Amygdala (tissue), 56 donors: ENCODE data around the gene CPT1B.
A peak's percentile ranks its signal among the peaks of the same experiment; 100 is the strongest.

Experiments used
- DNase-seq, 56 donors: peaks; one replicate each; lab custom pipeline; 2025; lab: John Stamatoyannopoulos, UW

Gene CPT1B

DNA sequence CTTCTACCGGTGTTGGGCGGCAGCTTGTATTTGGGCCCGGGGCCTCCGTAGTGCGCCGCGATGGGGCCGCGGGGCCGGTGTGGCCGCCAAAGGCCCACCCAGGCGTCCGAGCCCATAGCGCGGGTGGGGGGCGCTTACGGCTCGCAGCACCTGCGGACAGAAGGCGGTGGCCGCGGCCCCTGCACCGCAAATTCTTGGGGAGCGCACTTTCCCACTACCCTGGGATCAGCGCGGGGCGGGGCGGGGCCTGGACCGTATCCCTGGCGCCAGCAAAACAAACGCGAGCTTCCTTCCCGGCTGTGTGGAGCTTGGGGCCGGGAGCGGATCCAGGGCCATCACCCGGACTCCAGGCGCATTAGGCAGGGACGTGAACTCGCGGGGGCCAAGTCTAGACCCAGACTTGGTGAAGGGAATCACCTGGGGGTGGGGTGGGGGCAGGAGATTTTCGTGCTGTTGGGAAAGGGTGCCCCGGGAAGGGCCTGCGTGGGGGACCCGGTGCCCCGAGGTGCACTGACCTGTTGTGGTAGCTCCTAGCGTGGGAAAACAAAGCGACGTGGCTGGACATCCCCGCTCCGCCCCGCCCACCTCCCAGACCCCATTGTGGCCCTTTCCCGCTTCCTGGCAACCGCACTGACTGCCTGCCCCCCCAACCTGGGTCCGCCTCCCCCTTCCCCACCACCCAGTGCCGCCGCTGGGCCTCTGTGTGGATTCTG, 46.1 kb downstream of the CPT1B start:
- no peak for DNase-seq

DNA sequence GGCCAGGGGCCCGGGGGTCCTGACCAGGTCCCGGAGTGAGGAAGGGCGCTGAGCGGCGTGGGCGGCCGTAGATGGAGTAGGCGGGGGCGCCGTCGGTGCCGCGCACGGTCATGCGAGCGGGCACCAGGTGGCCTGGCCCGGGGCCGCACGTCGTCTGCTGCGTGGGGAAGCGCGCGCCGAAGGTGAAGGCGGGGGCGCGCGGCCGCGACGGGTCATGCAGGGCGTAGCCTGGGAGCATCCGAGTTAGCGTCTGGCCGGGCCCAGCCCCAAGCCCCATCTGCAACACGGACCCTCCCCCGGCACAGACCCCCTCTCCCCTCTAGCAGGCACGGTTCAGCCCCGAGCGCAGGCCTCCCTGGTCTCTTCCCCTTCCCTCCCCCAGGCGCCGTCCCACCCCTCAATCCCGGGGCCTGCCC, 46.7 kb downstream of the CPT1B start:
- no peak for DNase-seq

DNA sequence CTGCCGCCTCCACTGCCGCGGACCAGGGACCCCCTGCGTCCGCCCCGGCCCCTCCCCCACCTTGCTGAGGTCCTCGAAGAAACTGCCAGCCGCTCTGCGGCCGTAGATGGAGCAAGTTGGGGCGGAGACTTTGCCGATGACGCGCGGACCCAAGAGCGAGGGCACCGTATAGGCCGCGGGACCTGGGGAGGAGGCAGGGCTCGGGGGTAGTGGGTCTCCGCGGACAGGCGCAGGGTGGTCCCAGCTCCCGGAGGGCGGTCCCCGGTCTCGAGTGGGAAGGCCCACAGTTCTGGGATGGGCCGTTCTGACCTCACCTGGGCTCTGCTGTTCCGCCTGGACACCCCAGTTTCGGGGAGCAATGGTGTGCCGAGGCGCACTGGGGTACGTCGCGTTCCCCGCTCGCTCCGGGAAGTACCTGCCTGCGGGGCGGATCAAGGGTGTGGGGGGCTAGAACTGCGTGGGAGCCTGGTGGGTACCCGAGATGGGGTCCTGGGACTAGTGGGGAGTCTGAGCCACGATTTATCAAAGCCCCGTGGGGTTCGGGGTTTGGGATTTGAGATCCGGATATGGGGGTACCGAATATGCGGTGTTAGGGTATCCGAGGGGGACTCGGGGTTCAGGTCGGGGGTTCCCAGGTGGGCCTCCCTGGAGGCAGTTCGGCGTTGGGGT, 47.2 kb downstream of the CPT1B start:
- DNase-seq: peak in 1 of 56 donors; percentile 36

GRCh38 chr22:50530580-50530876, 47.7 kb downstream of the CPT1B start:
- no peak for DNase-seq

- DNase-seq: no peak
These were observed 48.2 kb downstream of the CPT1B start, which contains the start of gene TYMP for GRCh38 chr22:50529897-50530579. Gene TYMP (minus strand): TSS chr22:50530012. CDS start chr22:50529709, 303 bp downstream.

DNA sequence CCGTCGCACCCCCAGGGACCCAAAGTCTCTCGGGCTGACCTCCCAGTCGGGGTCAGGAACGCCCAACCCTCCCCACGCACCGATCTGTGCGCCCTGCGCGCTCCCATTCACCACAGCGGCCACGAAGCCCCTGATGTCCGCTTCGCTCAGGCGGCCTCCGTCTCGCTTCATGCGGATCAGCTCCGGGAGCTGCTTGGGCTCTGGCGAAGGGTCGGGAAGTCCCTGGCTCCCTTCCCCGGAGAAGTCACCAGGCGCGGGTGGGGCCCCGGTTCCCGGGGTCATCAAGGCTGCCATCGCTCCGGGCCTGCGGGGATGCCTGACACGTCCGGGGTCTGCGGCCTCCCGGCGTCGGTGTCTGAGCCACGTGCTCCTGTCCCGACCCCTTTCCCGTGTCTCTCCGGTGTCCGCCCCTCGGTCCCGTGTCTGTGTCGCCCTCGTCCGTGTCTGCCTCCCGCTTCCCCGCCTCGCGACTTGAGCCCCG, 48.8 kb downstream of the CPT1B start:
- DNase-seq: no peak

- no peak for DNase-seq
These were observed 49.4 kb downstream of the CPT1B start for GRCh38 chr22:50528682-50529415.

GRCh38 chr22:50527921-50528681, 50.1 kb downstream of the CPT1B start:
- no peak for DNase-seq

DNA sequence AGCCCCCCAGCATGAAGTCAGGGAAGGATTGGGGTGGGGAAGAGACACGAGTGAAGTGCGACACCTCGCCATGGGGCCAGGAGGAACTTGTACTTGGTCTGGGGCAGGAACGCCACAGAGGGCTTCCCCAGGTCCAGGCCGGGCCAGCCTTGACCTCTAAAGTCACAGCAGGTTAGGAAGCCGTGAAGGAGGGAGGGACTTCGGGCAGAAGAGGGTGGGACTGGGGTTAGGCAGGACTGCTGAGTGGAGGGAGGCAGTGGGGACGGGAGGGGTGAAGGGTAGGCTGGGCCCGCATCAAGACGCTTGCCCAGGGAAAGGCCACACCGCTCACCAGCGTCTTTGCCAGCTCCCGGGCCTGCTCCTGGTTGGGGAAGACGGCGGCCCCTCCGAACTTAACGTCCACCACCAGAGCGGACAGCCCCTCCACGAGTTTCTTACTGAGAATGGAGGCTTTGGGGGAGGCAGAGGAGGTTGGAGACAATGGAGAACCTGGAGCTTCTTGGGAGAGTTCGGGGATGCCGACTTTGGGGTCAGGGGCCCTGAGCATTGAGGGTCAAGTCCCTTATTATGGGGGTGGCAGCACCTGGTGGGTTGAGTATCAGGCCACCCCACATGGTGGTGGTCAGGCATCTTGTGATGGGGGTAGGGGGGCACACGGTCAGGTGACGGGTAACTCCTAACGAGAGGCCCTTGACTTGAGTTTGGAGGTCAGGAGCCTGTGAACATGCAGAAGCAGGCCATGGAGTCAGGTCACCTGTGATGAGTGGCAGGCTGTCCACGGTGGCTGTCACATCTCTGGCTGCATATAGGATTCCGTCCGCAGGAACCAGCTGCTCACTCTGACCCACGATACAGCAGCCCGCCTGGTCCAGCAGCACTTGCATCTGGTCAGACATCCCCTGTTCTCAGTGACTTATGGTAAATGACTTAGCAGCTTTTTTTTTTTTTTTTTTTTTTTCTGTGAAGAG, 51.1 kb downstream of the CPT1B start:
- DNase-seq: no peak

DNA sequence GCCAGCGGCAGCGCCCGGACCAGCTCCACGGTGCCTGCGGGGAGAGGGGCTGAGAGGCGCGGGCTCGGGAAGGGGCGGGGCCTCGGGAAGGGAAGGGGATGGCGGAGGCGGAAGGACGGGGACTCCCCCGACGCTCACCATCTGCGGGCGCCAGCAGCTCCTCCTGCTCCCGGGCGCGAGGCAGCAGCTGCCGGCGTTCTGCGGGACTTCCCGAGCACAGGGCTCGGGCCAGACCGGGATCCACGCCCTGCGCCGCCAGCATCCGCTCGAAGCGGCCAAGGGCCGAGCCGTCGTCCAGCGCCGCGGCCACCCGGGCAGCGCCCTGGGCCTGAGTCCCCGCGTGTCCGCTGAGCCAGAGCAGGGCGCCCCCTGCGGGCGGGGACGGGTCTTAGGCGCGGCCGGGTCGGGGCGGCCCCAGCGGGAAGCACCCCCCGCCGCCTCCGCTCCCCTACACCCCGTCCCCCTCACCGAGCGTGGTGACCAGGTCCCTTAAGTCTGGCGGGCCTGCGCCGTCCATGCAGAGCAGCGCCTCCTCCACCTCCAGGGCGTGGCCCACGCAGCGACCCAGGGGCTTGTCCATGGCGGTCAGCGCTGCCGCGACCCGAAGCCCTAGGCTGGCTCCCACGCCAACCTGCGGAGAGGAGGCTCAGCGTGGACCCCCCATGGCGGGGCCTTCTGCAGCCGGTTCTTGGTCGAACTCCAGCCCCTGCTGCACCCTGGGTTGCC, 52.0 kb downstream of the CPT1B start:
- peak in 33 of 56 donors; percentile 29 to 87 (median 67) for DNase-seq

DNA sequence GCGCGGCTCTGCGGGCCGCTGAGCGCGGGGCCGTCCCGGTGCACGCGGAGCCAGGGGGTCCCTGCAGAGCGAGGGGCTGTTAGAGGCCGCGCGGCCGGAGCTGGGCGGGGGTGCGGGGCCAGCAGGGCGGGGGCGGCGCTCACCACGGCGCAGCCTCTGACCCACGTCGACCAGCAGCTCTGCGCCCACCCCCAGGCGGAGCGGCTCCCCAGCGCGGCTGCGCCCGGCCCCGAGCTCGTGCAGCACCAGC, 52.4 kb downstream of the CPT1B start:
- peak in 12 of 56 donors; percentile 56 to 87 (median 80) for DNase-seq

DNA sequence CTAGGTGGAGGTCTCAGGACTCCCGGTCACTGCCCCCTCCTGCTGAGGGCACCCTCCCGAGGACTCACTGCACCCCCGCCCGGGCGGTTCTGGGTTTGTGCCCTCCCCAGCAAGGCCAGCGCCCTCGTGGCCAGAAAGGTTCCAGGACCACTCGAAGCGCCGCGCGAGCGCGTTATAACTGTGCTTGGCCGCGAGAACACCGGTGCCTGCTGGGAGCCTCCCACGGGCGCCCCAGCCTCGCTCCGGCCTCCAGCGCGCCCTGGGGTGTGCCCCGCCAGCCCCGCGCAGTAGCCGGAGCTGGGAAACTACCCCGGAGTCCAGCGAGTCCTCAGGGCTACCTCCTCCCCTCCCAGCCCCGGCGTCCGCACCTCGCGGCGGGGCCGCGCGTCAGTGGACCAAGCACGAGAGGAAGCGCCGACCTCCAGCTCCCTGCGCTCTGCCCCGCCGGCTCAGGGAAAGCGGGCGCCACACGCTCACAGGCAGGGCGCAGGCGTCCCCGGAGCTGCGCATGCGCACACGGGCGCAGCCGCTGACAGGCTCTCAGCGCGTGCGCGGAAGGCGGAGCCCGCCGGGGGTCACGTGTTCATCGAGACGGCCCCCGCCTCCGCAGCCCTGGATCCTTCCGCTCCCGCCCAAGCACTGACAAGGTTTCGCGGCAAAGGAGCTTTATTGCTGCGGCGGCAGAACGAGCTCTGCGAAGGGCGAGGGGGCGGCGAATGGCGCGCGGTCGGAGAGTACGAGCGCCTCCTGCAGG, 52.9 kb downstream of the CPT1B start, which contains the start of gene SCO2:
SCO2 (minus strand) TSS at position 495 of the 754 bp plus-strand sequence. CDS start 1,187 bp downstream, outside the sequence.
- peak; percentile 41 to 94 (median 88) for DNase-seq

DNA sequence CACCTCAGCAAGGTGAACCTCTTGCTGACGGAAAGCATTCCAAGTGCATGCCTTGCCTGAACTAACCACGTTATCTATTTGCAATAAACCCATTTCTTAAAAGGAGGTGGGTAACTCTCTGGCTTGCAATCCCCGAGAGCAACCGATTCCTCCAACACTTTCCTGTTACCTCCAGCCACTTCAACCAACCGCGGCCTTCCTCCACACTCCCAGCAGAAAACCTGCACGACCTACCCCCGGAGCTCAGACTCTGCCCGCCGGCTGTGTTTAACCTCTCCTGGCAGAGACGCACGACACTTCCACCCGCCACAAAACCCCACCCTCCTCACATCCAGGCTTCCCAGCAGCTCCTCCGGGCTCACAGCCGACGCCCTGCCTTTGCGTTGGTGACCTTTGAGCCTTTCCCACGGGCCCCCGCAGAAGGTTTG, 53.5 kb downstream of the CPT1B start:
- DNase-seq: no peak

- no peak for DNase-seq
These were observed 54.2 kb downstream of the CPT1B start for GRCh38 chr22:50523806-50524675.

GRCh38 chr22:50523458-50523805, 54.8 kb downstream of the CPT1B start:
- DNase-seq: no peak

GRCh38 chr22:50522806-50523438, 55.3 kb downstream of the CPT1B start:
- no peak for DNase-seq
